B cell (primary cell): ENCODE results near the gene FIG4. TPM values are rescaled to one million over a fixed set of nuclear protein-coding genes. Genes with fewer than 3 reads are reported as not detected.

Experiments
- ATAC-seq: fragments of 200-7000 bp; cut with Tn5 transposase; one replicate; pipeline ENCODE4 v1.10.0; 2021; ENCODE audit warnings: low read depth, mild to moderate bottlenecking, moderate number of reproducible peaks, moderate library complexity
- CTCF ChIA-PET: fragments of 350-600 bp; sonication (Branson Sonifier 250); formaldehyde crosslinking; loops from one replicate; lab custom pipeline; 2021; ENCODE audit warnings: antibody characterized with exemption, inconsistent platforms; lab: Charles Lee
- POLR2A ChIA-PET: fragments of 350-600 bp; sonication (Branson Sonifier 250); formaldehyde crosslinking; loops from one replicate; lab custom pipeline; 2021; ENCODE audit warnings: antibody characterized with exemption; lab: Charles Lee
- DNase-seq: peaks from one replicate; pipeline ENCODE4 v3.0.0; 2013
- H2AFZ ChIP-seq: 2 replicates; pipeline ENCODE4 v1.6.1; 2012; ENCODE audit warnings: mild to moderate bottlenecking, low read depth, low read length; ENCODE audit not compliant: insufficient read depth, poor library complexity, severe bottlenecking
- H3K27ac ChIP-seq, 2 donors: 1 replicate in 1 of 2; 2 replicates in 1 of 2; pipeline ENCODE4 v1.5.1; 2012 to 2013; ENCODE audit warnings: low read length in 2 of 2, mild to moderate bottlenecking in 2 of 2, moderate library complexity in 1 of 2
- H3K27me3 ChIP-seq, 4 experiments: fragments of 200-600 bp in 1 of 4; sonication (generic) in 1 of 4; replicated peaks in 1 of 4; 1 replicate in 2 of 4; 2 replicates in 2 of 4; pipeline versions ENCODE4 v1.6.1 to v1.7.0; 2013 to 2016; ENCODE audit warnings: low read length in 3 of 4, mild to moderate bottlenecking in 2 of 4, mixed read lengths in 1 of 4, moderate library complexity in 1 of 4; ENCODE audit not compliant: insufficient read depth in 4 of 4, control insufficient read depth in 3 of 4; ENCODE audit errors: control extremely low read depth in 1 of 4
- H3K36me3 ChIP-seq, 2 experiments: replicated peaks in 1 of 2; 1 replicate in 1 of 2; 2 replicates in 1 of 2; pipeline versions ENCODE4 v1.6.1 to v1.7.1; 2013; ENCODE audit warnings: low read length in 1 of 2; ENCODE audit not compliant: insufficient read depth in 2 of 2, control insufficient read depth in 1 of 2; ENCODE audit errors: control extremely low read depth in 1 of 2, extremely low read depth in 1 of 2
- H3K4me1 ChIP-seq, 2 donors: fragments of 200-600 bp in 1 of 2; sonication (generic) in 1 of 2; 1 replicate in 1 of 2; 2 replicates in 1 of 2; pipeline versions ENCODE4 v1.5.1 to v1.6.1; 2013 to 2017; ENCODE audit warnings: low read length in 2 of 2; ENCODE audit not compliant: control insufficient read depth in 2 of 2, insufficient read depth in 2 of 2
- H3K4me2 ChIP-seq: replicated peaks from 2 replicates; pipeline ENCODE3; 2012; ENCODE audit warnings: mild to moderate bottlenecking, low read depth, low read length; ENCODE audit not compliant: poor library complexity, severe bottlenecking
- H3K4me3 ChIP-seq, 5 experiments: fragments of 200-600 bp in 1 of 5; sonication (generic) in 1 of 5; 1 replicate in 3 of 5; 2 replicates in 2 of 5; pipeline versions ENCODE4 v1.5.1 to v1.7.0; 2011 to 2016; ENCODE audit warnings: low read length in 4 of 5, mild to moderate bottlenecking in 4 of 5, low read depth in 2 of 5, control low read depth in 1 of 5, moderate library complexity in 1 of 5; ENCODE audit not compliant: insufficient read depth in 1 of 5; ENCODE audit errors: control extremely low read depth in 1 of 5, extremely low read depth in 1 of 5
- H3K79me2 ChIP-seq: fragments of 200-600 bp; sonication (generic); one replicate; pipeline ENCODE4 v1.6.0; 2016; ENCODE audit warnings: low read length; ENCODE audit not compliant: control insufficient read depth, insufficient read depth
- H3K9ac ChIP-seq: fragments of 200-600 bp; sonication (generic); 2 replicates; pipeline ENCODE4 v1.6.1; 2017; ENCODE audit warnings: mild to moderate bottlenecking, low read length, moderate library complexity
- H3K9me3 ChIP-seq, 3 donors: one replicate each; pipeline versions ENCODE4 v1.6.1 to v1.7.1; 2013; ENCODE audit warnings: low read length in 2 of 3; ENCODE audit not compliant: control insufficient read depth in 2 of 3, insufficient read depth in 1 of 3; ENCODE audit errors: control extremely low read depth in 1 of 3
- H4K20me1 ChIP-seq: 2 replicates; pipeline ENCODE4 v1.6.0; 2012; ENCODE audit warnings: mild to moderate bottlenecking, low read length; ENCODE audit not compliant: insufficient read depth, control insufficient read depth, poor library complexity, severe bottlenecking
- H3K27ac Mint-ChIP-seq: one replicate; pipeline ENCODE4 v1.8.0; 2021; ENCODE audit warnings: mixed read lengths
- H3K27me3 Mint-ChIP-seq: one replicate; pipeline ENCODE4 v1.8.0; 2021; ENCODE audit warnings: mixed read lengths
- H3K4me1 Mint-ChIP-seq: one replicate; pipeline ENCODE4 v1.8.0; 2021; ENCODE audit warnings: mixed read lengths
- H3K4me3 Mint-ChIP-seq: one replicate; pipeline ENCODE4 v1.8.0; 2021; ENCODE audit warnings: mixed read lengths
- H3K9me3 Mint-ChIP-seq: one replicate; pipeline ENCODE4 v1.8.0; 2022; ENCODE audit warnings: mixed read lengths; ENCODE audit not compliant: insufficient read depth
- CTCF ChIP-seq: fragments of 200-600 bp; IDR thresholded peaks from one replicate; pipeline ENCODE4 v1.8.0; 2022; ENCODE audit warnings: antibody characterized with exemption, mild to moderate bottlenecking
- EZH2 ChIP-seq: IDR thresholded peaks from 2 replicates; pipeline ENCODE4 v1.6.1; 2012; ENCODE audit warnings: borderline replicate concordance, low read depth, mild to moderate bottlenecking, moderate library complexity, low read length; ENCODE audit not compliant: insufficient read depth, poor library complexity, severe bottlenecking
- WGBS: methylation state at CpG from one replicate; pipeline ENCODE4 v1.1.5; 2013; ENCODE audit warnings: missing lambda C conversion rate; ENCODE audit not compliant: insufficient coverage; 5-methylcytosine and 5-hydroxymethylcytosine counted together
- intact Hi-C: fragments of 100-400 bp; cut with micrococcal nuclease; formaldehyde crosslinking; loops from one replicate; pipeline ENCODE4 v1.10.0; 2022
- polyA plus RNA-seq: library from polyadenylated mRNA; depleted of rRNA; stranded (reverse); fragments of >200 nt; gene quantifications from 2 replicates; pipeline ENCODE4 v1.2.3, GENCODE V29; 2012
- total RNA-seq, 2 donors: library from RNA; stranded (reverse); fragments of 120-200 nt in 1 of 2; gene quantifications; 1 replicate in 1 of 2; 2 replicates in 1 of 2; pipeline versions ENCODE4 v1.2.3 to v1.2.4, GENCODE V29; 2013 to 2022

The FIG4 gene
- total and polyA plus RNA-seq, 2 donors (not counting 1 experiment from before 2014, with no cell fraction given) = 28.2 to 31.5 TPM

GRCh38 chr6:109799129-109799528, 108.0 kb downstream of the FIG4 start:
- ATAC-seq = no peak
- Mint-ChIP-seq H3K4me3 (no peak overlapping the region), H3K27ac (no peak overlapping the region), H3K27me3 (no peaks in the 10 kb centered on the region), H3K4me1 (peaks cover 6% of the 10 kb centered on the region), H3K9me3 (no peaks in the 10 kb centered on the region)
- H3K9ac ChIP-seq = no peak overlapping the region
- intact Hi-C loops = no loop called here
- ChIA-PET CTCF (interaction anchor here (1.0 kb wide), 1 partner anchor 10 kb away, joined by 3 read pairs; no protein-coding TSS in a partner anchor), POLR2A (no interaction called here)
- H3K4me3 ChIP-seq = no peak overlapping the region
- no peak for DNase-seq
- no peak overlapping the region for H3K27ac ChIP-seq
- no peak overlapping the region for H3K4me2 ChIP-seq
- no peaks in the 10 kb centered on the region for H4K20me1 ChIP-seq
- no CpG with 5 or more reads among the region's 5 CpGs for WGBS
- H3K36me3 ChIP-seq = peaks cover 2 to 66% of the 10 kb centered on the region in 2 experiments
- no peaks in the 10 kb centered on the region for H3K27me3 ChIP-seq
- TF ChIP-seq EZH2 (no peak), CTCF (no peak)
- H3K4me1 ChIP-seq = peaks cover 4 to 6% of the 10 kb centered on the region in 2 donors
- no peaks in the 10 kb centered on the region for H3K79me2 ChIP-seq
- H2AFZ ChIP-seq = no peak overlapping the region
- peaks cover 0 to 6% (median 0%) of the 10 kb centered on the region in 3 donors for H3K9me3 ChIP-seq

- Mint-ChIP-seq H3K4me1 (peaks cover 2% of the 10 kb centered on the region), H3K4me3 (no peak overlapping the region), H3K27ac (no peak overlapping the region), H3K9me3 (no peaks in the 10 kb centered on the region), H3K27me3 (no peaks in the 10 kb centered on the region)
- DNase-seq (no peak), ATAC-seq (no peak)
- Histone ChIP-seq H3K27ac (no peak overlapping the region), H3K9me3 (peaks cover 0 to 4% (median 0%) of the 10 kb centered on the region in 3 donors), H3K4me1 (peaks cover 0 to under 1% of the 10 kb centered on the region in 2 donors), H3K36me3 (peaks cover 3 to 68% of the 10 kb centered on the region in 2 experiments), H4K20me1 (no peaks in the 10 kb centered on the region), H3K79me2 (no peaks in the 10 kb centered on the region), H3K9ac (no peak overlapping the region), H3K27me3 (no peaks in the 10 kb centered on the region), H3K4me2 (no peak overlapping the region), H2AFZ (no peak overlapping the region), H3K4me3 (no peak overlapping the region)
- no peak for TF ChIP-seq EZH2
- no peak for TF ChIP-seq CTCF
- intact Hi-C loops = loop anchor here (10.0 kb wide), 1 partner anchor 235 kb away; no protein-coding TSS in a partner anchor
- WGBS = 100% methylated on average over 1 of the region's 3 CpGs
- POLR2A ChIA-PET = no interaction called here
- CTCF ChIA-PET = interaction anchor here (1.0 kb wide), 1 partner anchor 11 kb away, joined by 3 read pairs; no protein-coding TSS in a partner anchor
Measured at GRCh38 chr6:109799664-109800063, 108.6 kb downstream of the FIG4 start.
